GM19468 (cell line): Measurements from ENCODE around the gene FCHSD2.
"Not testable (repeated sequence)": the region's sequence is repeated elsewhere in the genome, so short reads cannot be mapped to it uniquely, and the experiment has no call there.

Experiments
- ATAC-seq: cut with Tn5 transposase; IDR thresholded peaks from one replicate; pipeline ENCODE4 v1.9.1; 2021; ENCODE audit warnings: mild to moderate bottlenecking, moderate library complexity, moderate number of reproducible peaks; ENCODE audit not compliant: unreplicated experiment; ENCODE audit errors: extremely low read depth

FCHSD2 gene

GRCh38 chr11:73152861-73153483 is 10.9 kb upstream of the FCHSD2 start:
- ATAC-seq = peak; percentile 70

GRCh38 chr11:73152086-73152853 is 10.2 kb upstream of the FCHSD2 start:
- ATAC-seq = no peak

- ATAC-seq = no peak
Observed at GRCh38 chr11:73151416-73151815, 9.3 kb upstream of the FCHSD2 start.

DNA sequence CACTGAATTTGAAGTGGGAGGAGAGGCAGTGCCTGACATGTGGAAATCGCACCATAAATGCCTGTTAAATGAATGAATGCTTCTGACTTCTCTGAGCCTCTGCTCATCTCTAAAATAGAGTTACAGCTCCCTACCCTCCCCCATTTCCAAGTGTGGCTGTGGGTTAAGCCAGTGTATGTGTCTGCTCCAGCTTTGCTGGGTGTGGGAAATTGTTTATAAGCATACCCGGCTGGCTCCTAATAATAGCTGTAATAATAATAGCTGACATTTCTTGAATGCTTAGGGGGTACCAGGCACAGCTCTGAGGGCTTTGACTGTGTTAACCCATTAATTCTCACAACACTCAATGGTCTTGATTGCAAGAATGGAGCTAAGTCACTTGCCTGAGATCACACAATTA is 7.0 kb upstream of the FCHSD2 start:
- ATAC-seq = no peak

- no peak for ATAC-seq
Observed at GRCh38 chr11:73147771-73148681, 5.9 kb upstream of the FCHSD2 start.

DNA sequence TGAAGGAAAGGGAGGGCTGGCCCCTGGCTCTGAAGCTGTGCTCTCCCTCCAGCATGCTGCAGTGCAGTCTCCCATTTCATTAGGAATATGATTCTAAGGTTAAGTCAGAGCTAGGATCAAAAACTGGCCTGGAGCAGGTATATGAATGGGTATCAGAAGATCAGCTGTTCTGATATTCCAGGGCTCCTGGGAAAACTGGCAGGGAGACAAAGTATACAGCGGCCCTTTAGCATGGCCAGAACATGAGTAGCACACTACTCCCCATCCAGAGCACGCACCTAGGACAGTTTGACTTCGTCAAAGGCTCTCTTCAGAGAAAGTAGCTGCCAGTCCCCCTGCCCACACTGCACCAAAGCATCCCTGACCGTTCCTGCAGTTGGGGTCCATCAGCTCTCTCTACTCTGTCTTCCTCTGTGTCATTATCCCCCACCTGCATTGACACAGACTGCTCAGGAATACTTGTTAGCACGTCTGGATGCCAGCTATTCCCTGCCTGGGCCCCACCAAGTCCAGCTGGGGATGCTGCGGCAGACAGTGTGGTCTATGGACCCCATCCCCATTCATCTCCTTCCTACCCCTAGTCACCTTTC is 4.0 kb upstream of the FCHSD2 start:
- no peak for ATAC-seq

- ATAC-seq = no peak
Observed at GRCh38 chr11:73143126-73143838, 1.2 kb upstream of the FCHSD2 start.

DNA sequence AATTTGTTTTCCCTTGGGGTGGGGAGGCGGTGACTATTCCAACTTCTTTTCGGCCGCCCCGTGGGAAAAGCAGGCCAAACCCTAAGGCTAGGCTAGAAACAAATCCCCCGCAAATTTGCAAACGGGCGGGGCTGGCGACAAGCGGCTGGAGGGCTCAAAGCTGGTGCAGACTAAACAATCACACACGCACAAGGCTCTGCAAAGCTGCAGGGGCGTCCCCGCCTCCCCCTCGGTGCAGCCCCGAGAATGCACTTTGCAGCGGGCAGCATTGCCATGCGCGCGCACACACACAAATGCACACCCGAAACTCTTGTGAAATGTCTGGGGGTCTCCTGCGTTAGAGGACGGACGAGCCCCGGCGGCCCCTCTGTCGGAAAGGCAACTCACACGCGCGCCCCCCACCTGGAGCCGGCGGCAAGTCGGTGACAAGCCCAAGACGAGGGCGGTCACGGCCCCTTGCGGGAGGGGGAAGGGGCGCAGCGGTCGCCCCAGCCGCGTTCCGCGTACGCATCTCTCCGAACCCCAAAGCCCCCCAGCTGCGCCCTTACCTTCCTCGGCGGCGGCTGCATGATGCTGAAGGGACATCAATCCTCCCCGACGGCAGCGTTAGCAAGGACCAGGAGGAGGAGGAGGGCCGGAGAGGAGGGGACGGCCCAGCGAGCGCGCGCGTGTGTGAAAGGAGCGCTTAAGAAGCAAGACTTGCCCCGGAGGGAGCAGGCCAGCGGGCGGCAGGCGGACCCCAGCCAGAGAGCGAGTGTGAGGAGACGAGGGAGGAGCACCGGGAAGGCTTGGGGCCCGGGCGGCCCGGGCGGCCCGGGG is 600 bp downstream of the FCHSD2 start:
- no peak for ATAC-seq

DNA sequence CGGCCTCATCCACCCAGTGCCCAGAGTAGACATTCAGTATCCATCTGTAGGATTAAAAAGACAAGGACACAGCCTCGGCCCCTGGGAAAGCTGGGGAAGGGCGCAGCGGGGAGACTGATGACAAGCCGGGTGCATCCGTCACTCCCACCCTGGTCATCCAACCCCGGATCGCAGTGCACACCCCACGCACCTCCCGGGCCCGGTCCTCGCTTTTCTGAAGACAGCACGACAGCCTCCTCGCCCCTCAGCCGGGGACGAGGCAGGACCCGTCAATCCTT is 1.1 kb downstream of the FCHSD2 start:
- ATAC-seq = no peak

- no peak for ATAC-seq
Observed at GRCh38 chr11:73140213-73141030, 1.7 kb downstream of the FCHSD2 start.

GRCh38 chr11:73139476-73140198 is 2.5 kb downstream of the FCHSD2 start:
- ATAC-seq = no peak

DNA sequence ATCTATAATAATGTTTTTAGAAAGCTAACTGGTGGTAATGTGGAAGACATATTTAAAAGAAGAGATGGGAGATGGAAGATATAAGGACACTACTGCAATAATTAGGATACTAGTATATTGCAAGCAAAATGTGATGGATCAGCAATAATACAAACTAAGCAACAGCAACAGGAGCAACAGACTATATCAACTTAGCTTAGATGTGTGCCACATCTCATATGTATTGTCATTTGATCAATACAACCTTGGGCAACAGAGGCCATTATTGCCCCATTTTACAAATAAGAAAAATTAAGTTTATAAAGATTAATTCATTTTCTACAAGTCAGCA is 4.2 kb downstream of the FCHSD2 start:
- ATAC-seq = no peak

GRCh38 chr11:73137262-73137943 is 4.7 kb downstream of the FCHSD2 start:
- no peak for ATAC-seq

- ATAC-seq = not testable (repeated sequence)
Observed at GRCh38 chr11:73136722-73137121, 5.4 kb downstream of the FCHSD2 start.

DNA sequence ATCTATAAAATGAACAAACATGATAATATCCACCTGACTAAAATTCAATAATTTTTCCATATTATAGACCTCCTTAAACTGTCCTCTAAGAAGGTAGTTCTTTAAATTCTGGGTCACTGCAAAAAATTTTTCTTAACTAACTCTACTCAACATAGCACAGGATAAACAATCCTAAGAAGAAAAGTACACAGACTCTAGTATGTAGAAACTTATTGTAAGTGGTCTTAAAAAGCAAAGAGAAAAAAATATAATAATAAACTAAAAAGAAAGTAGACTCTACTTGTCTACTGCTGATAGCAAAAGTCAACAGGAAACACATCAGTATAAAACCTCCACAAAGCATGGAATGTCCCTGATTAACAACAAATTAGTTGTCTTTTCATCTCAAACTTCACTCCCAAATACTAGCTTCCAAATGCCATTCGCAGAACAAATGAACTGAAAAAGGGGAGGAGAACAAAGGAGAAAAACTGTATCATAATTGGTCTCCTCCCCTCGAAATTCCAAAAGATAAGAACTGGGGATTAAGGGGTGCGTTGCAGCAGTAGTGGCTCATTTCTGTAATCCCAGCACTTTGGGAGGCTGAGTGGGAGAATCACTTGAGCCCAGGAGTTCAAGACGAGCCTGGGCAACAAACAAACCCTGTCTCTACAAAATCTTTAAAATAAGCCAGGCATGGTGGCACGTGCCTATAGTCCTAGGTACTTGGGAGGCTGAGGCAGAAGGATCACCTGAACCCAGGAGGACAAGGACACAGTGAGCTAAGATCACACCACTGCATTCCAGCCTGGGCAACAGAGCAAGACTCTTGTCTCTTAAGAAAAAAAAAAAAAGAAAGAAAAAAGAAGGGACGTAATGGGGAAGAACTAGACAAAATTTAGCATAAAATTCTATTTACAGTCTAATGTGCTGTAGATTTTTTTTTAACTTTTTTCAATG is 6.5 kb downstream of the FCHSD2 start:
- ATAC-seq = no peak

- ATAC-seq = not testable (repeated sequence)
Observed at GRCh38 chr11:73132349-73132748, 9.8 kb downstream of the FCHSD2 start.
